Neural crest cell (in vitro differentiated cells): ENCODE results near the gene PCYT2. TPM values are rescaled to one million over a fixed set of nuclear protein-coding genes. Genes with fewer than 3 reads are reported as not detected.

Experiments
- DNase-seq: peaks from one replicate; pipeline ENCODE4 v3.0.0; 2021; ENCODE audit warnings: low read depth, mixed read lengths, low spot score
- H3K27ac Mint-ChIP-seq: one replicate; pipeline ENCODE4 v1.8.0; 2021; ENCODE audit warnings: mild to moderate bottlenecking, mixed read lengths; ENCODE audit not compliant: unreplicated experiment
- H3K27me3 Mint-ChIP-seq: 2 replicates; pipeline ENCODE4 v1.8.0; 2021; ENCODE audit warnings: low read depth, mild to moderate bottlenecking, mixed read lengths
- H3K36me3 Mint-ChIP-seq: 2 replicates; pipeline ENCODE4 v1.8.0; 2021; ENCODE audit warnings: low read depth, mild to moderate bottlenecking, mixed read lengths
- H3K4me1 Mint-ChIP-seq: 2 replicates; pipeline ENCODE4 v1.8.0; 2021; ENCODE audit warnings: mixed read lengths
- H3K4me3 Mint-ChIP-seq: one replicate; pipeline ENCODE4 v1.8.0; 2021; ENCODE audit warnings: mild to moderate bottlenecking, mixed read lengths
- H3K9me3 Mint-ChIP-seq: 2 replicates; pipeline ENCODE4 v1.8.0; 2021; ENCODE audit warnings: mixed read lengths
- total RNA-seq: library from RNA; stranded (reverse); gene quantifications from 2 replicates; pipeline ENCODE4 v1.2.1, GENCODE V29; 2021
- TF ChIP-seq, protein P1 (sequence below): fragments of 200-600 bp; sonication (generic); conservative IDR thresholded peaks from 2 replicates; pipeline ENCODE4 v1.5.0; 2021; ENCODE audit warnings: antibody characterized with exemption, mild to moderate bottlenecking

Gene PCYT2
- total RNA-seq, 1 donor from 2014 or later, result 92.4 TPM

GRCh38 chr17:81865358-81865732, 45.9 kb downstream of the PCYT2 start:
- Mint-ChIP-seq H3K36me3 (peaks cover 9% of the 10 kb centered on the region), H3K4me1 (peaks cover 38% of the 10 kb centered on the region), H3K27ac (no peak overlapping the region), H3K9me3 (no peaks in the 10 kb centered on the region), H3K27me3 (peaks cover 23% of the 10 kb centered on the region), H3K4me3 (peak overlapping the region; percentile 85)
- DNase-seq, result no peak
- TF ChIP-seq, protein P1, sequence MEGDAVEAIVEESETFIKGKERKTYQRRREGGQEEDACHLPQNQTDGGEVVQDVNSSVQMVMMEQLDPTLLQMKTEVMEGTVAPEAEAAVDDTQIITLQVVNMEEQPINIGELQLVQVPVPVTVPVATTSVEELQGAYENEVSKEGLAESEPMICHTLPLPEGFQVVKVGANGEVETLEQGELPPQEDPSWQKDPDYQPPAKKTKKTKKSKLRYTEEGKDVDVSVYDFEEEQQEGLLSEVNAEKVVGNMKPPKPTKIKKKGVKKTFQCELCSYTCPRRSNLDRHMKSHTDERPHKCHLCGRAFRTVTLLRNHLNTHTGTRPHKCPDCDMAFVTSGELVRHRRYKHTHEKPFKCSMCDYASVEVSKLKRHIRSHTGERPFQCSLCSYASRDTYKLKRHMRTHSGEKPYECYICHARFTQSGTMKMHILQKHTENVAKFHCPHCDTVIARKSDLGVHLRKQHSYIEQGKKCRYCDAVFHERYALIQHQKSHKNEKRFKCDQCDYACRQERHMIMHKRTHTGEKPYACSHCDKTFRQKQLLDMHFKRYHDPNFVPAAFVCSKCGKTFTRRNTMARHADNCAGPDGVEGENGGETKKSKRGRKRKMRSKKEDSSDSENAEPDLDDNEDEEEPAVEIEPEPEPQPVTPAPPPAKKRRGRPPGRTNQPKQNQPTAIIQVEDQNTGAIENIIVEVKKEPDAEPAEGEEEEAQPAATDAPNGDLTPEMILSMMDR, result no peak

- H3K9me3 Mint-ChIP-seq, result no peaks in the 10 kb centered on the region
- peaks cover 7% of the 10 kb centered on the region for H3K36me3 Mint-ChIP-seq
- peak overlapping the region; percentile 88 for H3K4me3 Mint-ChIP-seq
- TF ChIP-seq, protein P1, result no peak
- no peak for DNase-seq
- no peak overlapping the region for H3K27ac Mint-ChIP-seq
- peaks cover 19% of the 10 kb centered on the region for H3K27me3 Mint-ChIP-seq
- peaks cover 36% of the 10 kb centered on the region for H3K4me1 Mint-ChIP-seq
Measured at GRCh38 chr17:81863833-81864768, 47.1 kb downstream of the PCYT2 start.

DNA sequence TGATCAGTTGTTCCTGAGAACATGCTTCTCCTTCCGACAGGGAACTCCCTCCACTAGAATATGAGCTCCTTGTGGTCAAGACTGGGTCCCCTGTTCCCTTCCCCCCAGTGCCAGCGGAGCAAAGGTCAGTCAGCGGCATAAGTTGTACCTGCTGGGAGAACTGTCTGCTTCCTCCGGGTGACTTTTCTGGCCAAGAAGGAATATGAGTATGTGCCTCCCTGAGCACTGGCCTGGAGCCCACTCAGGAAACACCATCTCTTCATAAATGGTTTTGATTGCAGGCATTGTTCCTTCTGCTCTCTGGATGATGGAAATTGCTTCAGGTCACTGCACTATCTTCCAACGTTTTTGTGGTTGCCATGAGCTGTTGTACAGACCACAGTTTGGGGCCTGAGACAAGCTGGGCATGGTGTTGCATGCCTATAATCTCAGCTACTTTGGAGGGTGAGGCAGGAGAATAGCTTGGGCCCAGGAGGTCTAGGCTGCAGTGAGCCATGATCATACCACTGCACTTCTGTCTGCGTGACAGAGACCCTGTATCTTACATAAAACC, 48.0 kb downstream of the PCYT2 start:
- no peak for DNase-seq
- H3K4me3 Mint-ChIP-seq, result peak overlapping the region; percentile 88
- H3K36me3 Mint-ChIP-seq, result peaks cover 7% of the 10 kb centered on the region
- peaks cover 35% of the 10 kb centered on the region for H3K4me1 Mint-ChIP-seq
- no peaks in the 10 kb centered on the region for H3K9me3 Mint-ChIP-seq
- H3K27me3 Mint-ChIP-seq, result peaks cover 18% of the 10 kb centered on the region
- H3K27ac Mint-ChIP-seq, result no peak overlapping the region
- TF ChIP-seq, protein P1, result no peak

DNA sequence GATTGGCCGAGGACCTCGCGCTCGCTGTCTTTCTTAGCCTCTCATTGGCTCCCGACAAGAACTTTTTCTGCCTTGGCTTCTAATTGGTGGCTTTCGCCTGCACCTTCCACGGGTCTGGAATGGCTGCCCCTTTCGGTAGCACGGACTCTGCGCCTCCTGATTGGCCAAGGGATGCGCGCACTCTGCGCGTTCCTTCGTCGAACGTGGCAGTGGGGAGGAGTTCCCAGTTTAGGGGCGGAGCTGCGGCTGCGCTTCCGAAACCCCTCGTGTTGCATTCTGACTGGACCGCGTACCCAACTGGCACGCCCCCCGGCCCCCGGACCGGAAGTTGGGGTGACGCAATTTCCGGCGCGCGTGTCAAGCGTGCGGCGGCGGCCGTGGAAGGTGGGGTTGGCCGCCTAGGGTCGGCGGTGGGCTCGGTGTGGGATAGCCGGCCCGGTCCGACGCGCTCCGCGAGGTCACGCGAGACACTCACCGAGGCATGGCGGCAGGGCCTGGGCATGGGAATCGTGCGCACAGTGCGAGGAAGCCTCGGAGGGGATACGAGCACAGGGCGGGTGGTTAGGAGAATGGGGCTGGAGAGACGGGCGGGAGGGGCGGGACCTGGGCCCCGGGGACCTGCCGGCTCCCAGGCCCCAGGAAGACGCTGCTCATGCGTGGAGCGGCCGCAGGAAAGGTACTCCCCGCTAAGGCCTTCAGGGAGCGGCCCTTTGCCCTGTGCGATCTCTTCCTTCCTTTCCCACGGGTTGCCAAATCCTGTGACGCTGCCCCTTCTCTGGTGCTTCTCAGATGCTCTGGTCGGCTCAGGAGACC, 50.2 kb downstream of the PCYT2 start:
- Mint-ChIP-seq H3K4me3 (peak overlapping the region; percentile 96), H3K4me1 (peaks cover 29% of the 10 kb centered on the region), H3K9me3 (no peaks in the 10 kb centered on the region), H3K27ac (peak overlapping the region; percentile 96), H3K36me3 (peaks cover 7% of the 10 kb centered on the region), H3K27me3 (peaks cover 9% of the 10 kb centered on the region)
- DNase-seq, result peak; percentile 97
- TF ChIP-seq, protein P1, result no peak
